Trophoblast cell (in vitro differentiated cells and primary cell): ENCODE data around the gene C16orf95.

Experiments
- DNase-seq, 2 donors: peaks; one replicate each; pipeline ENCODE4 v3.0.0-alpha.2; 2016
- H2AFZ ChIP-seq: 2 replicates; pipeline ENCODE4 v1.6.1; 2013; ENCODE audit warnings: low read length, moderate library complexity, mild to moderate bottlenecking; ENCODE audit not compliant: insufficient read depth, poor library complexity
- H2AK5ac ChIP-seq: 2 replicates; pipeline ENCODE4 v1.6.1; 2013; ENCODE audit warnings: mild to moderate bottlenecking, low read length
- H2BK120ac ChIP-seq: 2 replicates; pipeline ENCODE4 v1.6.1; 2013; ENCODE audit warnings: low read length, mild to moderate bottlenecking, moderate library complexity; ENCODE audit not compliant: insufficient read depth, poor library complexity
- H2BK12ac ChIP-seq: 2 replicates; pipeline ENCODE4 v1.6.1; 2013; ENCODE audit warnings: mild to moderate bottlenecking, low read length, moderate library complexity
- H2BK5ac ChIP-seq: 2 replicates; pipeline ENCODE4 v1.6.1; 2013; ENCODE audit warnings: low read length, low read depth, moderate library complexity, mild to moderate bottlenecking; ENCODE audit not compliant: poor library complexity
- H3K14ac ChIP-seq: 2 replicates; pipeline ENCODE4 v1.6.1; 2013; ENCODE audit warnings: mild to moderate bottlenecking, low read length
- H3K18ac ChIP-seq: 2 replicates; pipeline ENCODE4 v1.6.1; 2013; ENCODE audit warnings: mild to moderate bottlenecking, low read length
- H3K23ac ChIP-seq: 2 replicates; pipeline ENCODE4 v1.6.1; 2013; ENCODE audit warnings: low read length
- H3K27ac ChIP-seq: 2 replicates; pipeline ENCODE4 v1.5.1; 2013; ENCODE audit warnings: low read depth, mild to moderate bottlenecking, inconsistent platforms, low read length, moderate library complexity
- H3K27me3 ChIP-seq: 2 replicates; pipeline ENCODE4 v1.6.1; 2013; ENCODE audit warnings: inconsistent platforms, mild to moderate bottlenecking, low read length, moderate library complexity; ENCODE audit not compliant: insufficient read depth
- H3K36me3 ChIP-seq, 2 experiments: 1 replicate in 1 of 2; 2 replicates in 1 of 2; pipeline ENCODE4 v1.6.1; 2013; ENCODE audit warnings: low read length in 2 of 2, mild to moderate bottlenecking in 2 of 2, moderate library complexity in 1 of 2; ENCODE audit not compliant: insufficient read depth in 2 of 2, control insufficient read depth in 1 of 2
- H3K4ac ChIP-seq: 2 replicates; pipeline ENCODE4 v1.6.1; 2013; ENCODE audit warnings: low read depth, mild to moderate bottlenecking, low read length, moderate library complexity
- H3K4me1 ChIP-seq, 2 experiments: 1 replicate in 1 of 2; 2 replicates in 1 of 2; pipeline ENCODE4 v1.6.1; 2013; ENCODE audit warnings: low read length in 2 of 2, mild to moderate bottlenecking in 2 of 2, moderate library complexity in 1 of 2; ENCODE audit not compliant: insufficient read depth in 2 of 2, control insufficient read depth in 1 of 2
- H3K4me2 ChIP-seq: 2 replicates; pipeline ENCODE4 v1.6.1; 2013; ENCODE audit warnings: inconsistent platforms, mild to moderate bottlenecking, low read length, moderate library complexity
- H3K4me3 ChIP-seq: 2 replicates; pipeline ENCODE4 v1.5.1; 2013; ENCODE audit warnings: mild to moderate bottlenecking, low read depth, low read length, inconsistent platforms
- H3K79me1 ChIP-seq: one replicate; pipeline ENCODE4 v1.6.1; 2013; ENCODE audit warnings: low read length
- H3K79me2 ChIP-seq: 2 replicates; pipeline ENCODE4 v1.6.1; 2013; ENCODE audit warnings: low read length, mild to moderate bottlenecking; ENCODE audit not compliant: control insufficient read depth, insufficient read depth, poor library complexity
- H3K9ac ChIP-seq: 2 replicates; pipeline ENCODE4 v1.6.1; 2013; ENCODE audit warnings: mild to moderate bottlenecking, low read length
- H3K9me3 ChIP-seq: 2 replicates; pipeline ENCODE4 v1.6.1; 2013; ENCODE audit warnings: low read depth, mild to moderate bottlenecking, control low read depth, inconsistent platforms, low read length; ENCODE audit not compliant: insufficient read depth
- H4K12ac ChIP-seq: 2 replicates; pipeline ENCODE4 v1.6.1; 2013; ENCODE audit warnings: low read depth, mild to moderate bottlenecking, low read length, moderate library complexity
- H4K8ac ChIP-seq: 2 replicates; pipeline ENCODE4 v1.6.1; 2013; ENCODE audit warnings: low read depth, mild to moderate bottlenecking, low read length, moderate library complexity
- H4K91ac ChIP-seq: one replicate; pipeline ENCODE4 v1.6.1; 2013; ENCODE audit warnings: low read depth, mild to moderate bottlenecking, low read length, moderate library complexity
- WGBS: extraction: QIAGEN DNeasy Blood & Tissue Kit; methylation state at CpG from one replicate; pipeline ENCODE4 v1.1.7; 2013; ENCODE audit warnings: missing lambda C conversion rate; ENCODE audit not compliant: insufficient read length, insufficient coverage; ENCODE audit errors: extremely low coverage; 5-methylcytosine and 5-hydroxymethylcytosine counted together

C16orf95 gene

GRCh38 chr16:87345726-87346424, 28.7 kb upstream of the C16orf95 start:
- H2AFZ ChIP-seq, result no peak overlapping the region
- H3K9ac ChIP-seq, result no peak overlapping the region
- no peak overlapping the region for H2BK120ac ChIP-seq
- no peak overlapping the region for H2AK5ac ChIP-seq
- H3K18ac ChIP-seq, result no peak overlapping the region
- H3K23ac ChIP-seq, result no peak overlapping the region
- H3K4me3 ChIP-seq, result no peak overlapping the region
- H3K4me2 ChIP-seq, result no peak overlapping the region
- peaks cover 0 to 3% of the 10 kb centered on the region in 2 experiments for H3K4me1 ChIP-seq
- DNase-seq, result no peak
- no peak overlapping the region for H4K91ac ChIP-seq
- H3K9me3 ChIP-seq, result peaks cover 2% of the 10 kb centered on the region
- H3K4ac ChIP-seq, result no peak overlapping the region
- H3K79me2 ChIP-seq, result no peaks in the 10 kb centered on the region
- no peak overlapping the region for H4K8ac ChIP-seq
- no peak overlapping the region for H3K27ac ChIP-seq
- H3K36me3 ChIP-seq, result peaks cover 28 to 37% of the 10 kb centered on the region in 2 experiments
- no peaks in the 10 kb centered on the region for H3K79me1 ChIP-seq
- no peak overlapping the region for H3K14ac ChIP-seq
- H3K27me3 ChIP-seq, result no peaks in the 10 kb centered on the region
- no CpG with 5 or more reads among the region's 28 CpGs for WGBS
- H2BK5ac ChIP-seq, result no peak overlapping the region
- H4K12ac ChIP-seq, result no peak overlapping the region
- H2BK12ac ChIP-seq, result no peak overlapping the region

DNA sequence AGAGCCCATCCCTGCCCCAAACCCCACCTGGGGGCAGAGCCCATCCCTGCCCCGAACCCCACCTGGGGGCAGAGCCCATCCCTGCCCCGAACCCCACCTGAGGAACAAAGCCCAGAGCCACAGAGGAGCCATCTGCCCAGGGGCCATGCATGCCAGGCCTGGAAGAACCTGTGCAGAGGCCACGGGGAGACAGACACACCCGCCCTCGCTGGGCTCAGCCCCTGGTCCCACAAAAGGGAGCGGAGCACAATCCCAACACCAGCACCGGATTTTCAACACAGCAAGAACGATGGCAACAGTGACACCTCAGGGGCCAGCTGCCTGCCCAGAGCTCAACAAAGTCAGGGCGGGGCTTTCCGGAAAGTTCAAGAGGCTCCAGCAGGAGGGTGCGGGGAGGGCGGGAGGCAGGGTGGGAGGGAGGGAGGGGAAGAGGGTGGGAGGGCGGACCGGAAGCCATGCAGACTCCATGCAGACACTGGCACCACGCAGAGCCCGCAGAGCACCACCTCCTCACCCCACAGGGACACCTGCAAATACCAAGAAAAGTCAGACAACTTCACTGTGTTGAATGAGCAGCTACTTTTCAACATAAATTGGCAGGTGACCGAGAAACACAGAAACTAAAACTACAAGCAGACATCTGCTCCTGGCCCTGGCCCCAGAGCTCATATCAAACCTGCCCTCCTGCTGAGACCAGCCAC, 27.9 kb upstream of the C16orf95 start:
- Histone ChIP-seq H4K12ac (no peak overlapping the region), H3K36me3 (peaks cover 28 to 37% of the 10 kb centered on the region in 2 experiments), H3K14ac (no peak overlapping the region), H3K4ac (no peak overlapping the region), H2AFZ (no peak overlapping the region), H3K79me2 (no peaks in the 10 kb centered on the region), H2AK5ac (no peak overlapping the region), H3K4me1 (no peaks in the 10 kb centered on the region), H3K27ac (no peak overlapping the region), H3K4me3 (no peak overlapping the region), H3K79me1 (no peaks in the 10 kb centered on the region), H4K91ac (no peak overlapping the region), H2BK12ac (no peak overlapping the region), H3K27me3 (no peaks in the 10 kb centered on the region), H2BK5ac (no peak overlapping the region), H3K9ac (no peak overlapping the region), H2BK120ac (no peak overlapping the region), H3K4me2 (no peak overlapping the region), H3K18ac (no peak overlapping the region), H4K8ac (no peak overlapping the region), H3K23ac (no peak overlapping the region), H3K9me3 (peaks cover 2% of the 10 kb centered on the region)
- WGBS, result no CpG with 5 or more reads among the region's 17 CpGs
- DNase-seq, result no peak

- no peak overlapping the region for H3K4me3 ChIP-seq
- H3K79me1 ChIP-seq, result no peaks in the 10 kb centered on the region
- no peaks in the 10 kb centered on the region for H3K4me1 ChIP-seq
- no peak overlapping the region for H3K14ac ChIP-seq
- no peak overlapping the region for H3K18ac ChIP-seq
- no peak overlapping the region for H2BK12ac ChIP-seq
- no peaks in the 10 kb centered on the region for H3K79me2 ChIP-seq
- no peak for DNase-seq
- H2BK120ac ChIP-seq, result no peak overlapping the region
- H3K23ac ChIP-seq, result no peak overlapping the region
- H4K91ac ChIP-seq, result no peak overlapping the region
- no peak overlapping the region for H4K8ac ChIP-seq
- no peak overlapping the region for H4K12ac ChIP-seq
- H2AK5ac ChIP-seq, result no peak overlapping the region
- H2AFZ ChIP-seq, result no peak overlapping the region
- H3K27me3 ChIP-seq, result no peaks in the 10 kb centered on the region
- H3K4me2 ChIP-seq, result no peak overlapping the region
- WGBS, result no CpG with 5 or more reads among the region's 34 CpGs
- H3K36me3 ChIP-seq, result peaks cover 28 to 37% of the 10 kb centered on the region in 2 experiments
- no peaks in the 10 kb centered on the region for H3K9me3 ChIP-seq
- H3K27ac ChIP-seq, result no peak overlapping the region
- no peak overlapping the region for H2BK5ac ChIP-seq
- H3K9ac ChIP-seq, result no peak overlapping the region
- no peak overlapping the region for H3K4ac ChIP-seq
These were observed 27.2 kb upstream of the C16orf95 start for GRCh38 chr16:87344165-87344930.

DNA sequence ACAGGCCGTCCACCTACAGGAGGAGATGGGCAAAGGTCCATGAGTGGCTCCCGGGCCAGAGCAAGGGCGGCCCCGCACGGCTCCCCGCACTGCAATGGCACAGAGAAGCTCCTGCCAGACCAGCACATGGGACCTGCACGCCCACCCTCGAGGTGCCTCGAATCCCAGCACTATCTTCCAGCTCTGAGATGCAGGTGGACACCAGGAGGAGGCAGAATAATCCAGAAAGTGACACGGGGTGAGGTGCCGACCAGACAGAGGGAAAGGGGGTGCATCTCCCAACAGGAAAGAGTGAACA, 26.5 kb upstream of the C16orf95 start:
- no CpG with 5 or more reads among the region's 11 CpGs for WGBS

More for the DNA sequence above, 26.5 kb upstream of the C16orf95 start:
- Histone ChIP-seq H3K9me3 (no peaks in the 10 kb centered on the region), H3K4me3 (no peak overlapping the region), H3K18ac (no peak overlapping the region), H3K27me3 (no peaks in the 10 kb centered on the region), H3K79me1 (no peaks in the 10 kb centered on the region), H2BK5ac (no peak overlapping the region), H3K4me2 (no peak overlapping the region), H2AK5ac (no peak overlapping the region), H3K4ac (no peak overlapping the region), H3K27ac (no peak overlapping the region), H2AFZ (no peak overlapping the region), H4K8ac (no peak overlapping the region), H3K36me3 (peaks cover 28 to 36% of the 10 kb centered on the region in 2 experiments), H4K12ac (no peak overlapping the region), H3K9ac (no peak overlapping the region), H2BK12ac (no peak overlapping the region), H2BK120ac (no peak overlapping the region), H3K23ac (no peak overlapping the region), H3K14ac (no peak overlapping the region), H3K4me1 (no peaks in the 10 kb centered on the region), H3K79me2 (no peaks in the 10 kb centered on the region), H4K91ac (no peak overlapping the region)
- no peak for DNase-seq
